Measurements from ENCODE around the gene MT4.
A peak's percentile ranks its signal among the peaks of the same experiment; 100 is the strongest.

MT4 gene

DNA sequence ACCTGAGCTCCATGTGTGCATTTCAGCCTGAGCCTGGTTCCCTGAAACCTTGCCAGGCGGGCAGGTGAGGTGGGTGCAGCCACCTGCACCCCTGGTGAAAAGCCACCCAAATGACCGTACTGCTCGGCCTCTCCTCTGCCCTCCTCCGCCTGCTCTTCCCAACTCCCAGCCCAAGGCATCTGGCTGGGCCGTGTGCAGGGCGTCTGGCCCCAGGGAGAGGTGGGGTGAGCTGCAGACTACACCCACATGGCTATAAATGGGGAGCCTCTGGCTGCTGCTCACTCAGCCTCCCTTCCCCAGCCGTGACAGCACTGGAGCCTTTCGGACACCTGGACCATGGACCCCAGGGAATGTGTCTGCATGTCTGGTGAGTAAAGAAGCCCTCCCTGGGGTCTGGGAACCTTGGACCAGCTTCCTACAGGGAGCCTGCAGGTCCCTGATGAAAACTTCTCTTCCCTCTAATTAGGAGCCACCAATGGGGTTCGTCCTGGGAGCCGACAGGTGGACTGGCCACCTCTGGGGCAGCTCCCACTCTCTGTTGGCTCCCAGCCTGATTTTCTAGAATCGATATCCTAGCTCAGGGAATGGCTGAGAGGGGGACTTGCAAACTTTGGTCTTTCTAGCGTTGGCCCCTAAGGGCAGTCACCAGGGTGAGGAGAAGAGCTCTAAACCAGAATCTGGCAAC lies at the start of gene MT4:
TSS of gene MT4 (plus strand) at position 281 of the 685 bp plus-strand sequence. CDS start at position 337, 56 bp downstream.
- no peak within 1 kb of the TSS for H3K27ac ChIP-seq
- ChIA-PET CTCF (interaction anchor here (0.6 kb wide), 4 partner anchors 12 to 689 kb away, joined by 3 to 4 read pairs (median 4); no protein-coding TSS in a partner anchor), POLR2A (ENCODE audit: low non-redundant PET) (no interaction called here)
- no peak for DNase-seq (ENCODE audit: low spot score)
- TF ChIP-seq, protein P1, sequence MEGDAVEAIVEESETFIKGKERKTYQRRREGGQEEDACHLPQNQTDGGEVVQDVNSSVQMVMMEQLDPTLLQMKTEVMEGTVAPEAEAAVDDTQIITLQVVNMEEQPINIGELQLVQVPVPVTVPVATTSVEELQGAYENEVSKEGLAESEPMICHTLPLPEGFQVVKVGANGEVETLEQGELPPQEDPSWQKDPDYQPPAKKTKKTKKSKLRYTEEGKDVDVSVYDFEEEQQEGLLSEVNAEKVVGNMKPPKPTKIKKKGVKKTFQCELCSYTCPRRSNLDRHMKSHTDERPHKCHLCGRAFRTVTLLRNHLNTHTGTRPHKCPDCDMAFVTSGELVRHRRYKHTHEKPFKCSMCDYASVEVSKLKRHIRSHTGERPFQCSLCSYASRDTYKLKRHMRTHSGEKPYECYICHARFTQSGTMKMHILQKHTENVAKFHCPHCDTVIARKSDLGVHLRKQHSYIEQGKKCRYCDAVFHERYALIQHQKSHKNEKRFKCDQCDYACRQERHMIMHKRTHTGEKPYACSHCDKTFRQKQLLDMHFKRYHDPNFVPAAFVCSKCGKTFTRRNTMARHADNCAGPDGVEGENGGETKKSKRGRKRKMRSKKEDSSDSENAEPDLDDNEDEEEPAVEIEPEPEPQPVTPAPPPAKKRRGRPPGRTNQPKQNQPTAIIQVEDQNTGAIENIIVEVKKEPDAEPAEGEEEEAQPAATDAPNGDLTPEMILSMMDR (conservative IDR thresholded peaks at IDR 0.05; ENCODE audit: low read depth): no peak

DNA sequence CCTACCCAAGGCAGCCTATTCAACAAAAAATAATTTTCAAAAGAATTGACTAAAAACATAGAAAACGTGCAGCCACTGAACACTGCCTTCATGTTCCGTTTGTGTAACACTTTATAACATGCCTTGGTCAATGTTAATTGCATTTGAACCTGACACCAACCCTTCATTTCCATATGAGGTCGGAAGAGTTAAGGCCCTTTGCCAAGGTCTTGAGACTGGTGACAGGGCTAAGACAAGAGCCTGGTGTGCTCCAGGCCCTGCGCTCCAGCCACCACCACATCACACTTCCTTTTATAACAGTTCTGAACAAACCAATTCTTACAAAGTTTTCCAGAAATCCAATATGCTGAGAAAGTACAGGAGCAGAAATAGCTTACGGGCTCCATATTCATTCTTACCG lies 49.2 kb upstream of the MT4 start:
- no peak overlapping the region for H3K27ac ChIP-seq
- CTCF ChIA-PET: no interaction called here
- TF ChIP-seq, protein P1 (conservative IDR thresholded peaks at IDR 0.05; ENCODE audit: low read depth): no peak

DNA sequence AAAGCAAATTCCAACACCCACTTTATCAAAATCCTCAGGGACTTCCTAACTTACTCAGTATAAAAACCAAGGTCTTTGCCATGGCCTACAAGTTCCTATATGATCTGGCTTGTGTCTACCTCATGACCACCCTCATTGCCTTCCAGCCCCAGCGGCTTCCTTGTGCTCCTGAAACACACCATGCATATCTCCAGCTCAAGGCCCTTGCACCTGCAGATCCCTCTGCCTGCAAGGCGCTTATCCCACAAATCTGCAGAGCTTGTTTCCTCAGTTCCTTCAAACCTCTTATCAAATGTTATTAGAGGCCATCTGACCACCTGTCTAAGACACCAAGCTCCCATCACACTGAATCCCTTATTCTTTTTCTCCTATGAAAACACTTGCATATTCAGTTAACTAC lies 47.7 kb upstream of the MT4 start:
- no peak for DNase-seq (ENCODE audit: low spot score)
- CTCF ChIA-PET: no interaction called here
- H3K27ac ChIP-seq: no peak overlapping the region
- POLR2A ChIA-PET (ENCODE audit: low non-redundant PET): no interaction called here
- TF ChIP-seq, protein P1 (conservative IDR thresholded peaks at IDR 0.05; ENCODE audit: low read depth): no peak

More for the DNA sequence above, 49.2 kb upstream of the MT4 start:
- no peak for DNase-seq (ENCODE audit: low spot score)
- POLR2A ChIA-PET (ENCODE audit: low non-redundant PET): no interaction called here

DNA sequence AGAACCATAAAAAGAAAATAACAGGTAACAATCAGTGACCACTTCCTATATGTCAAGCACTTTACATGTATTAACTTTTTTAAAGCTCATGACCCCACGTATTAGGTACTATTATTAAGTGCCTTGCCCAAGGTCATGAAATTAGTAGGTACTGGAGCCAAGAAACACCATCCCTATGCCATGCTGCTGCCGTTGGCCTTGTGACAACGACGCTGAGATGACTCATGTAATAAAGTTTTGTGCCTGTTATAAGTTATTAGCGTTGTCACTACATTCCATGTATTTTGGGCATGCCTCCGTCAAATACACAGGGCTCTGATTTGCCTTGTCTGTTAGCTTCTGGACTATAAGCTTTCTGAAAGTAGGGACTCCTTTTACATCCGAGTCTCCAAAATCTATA lies 46.4 kb upstream of the MT4 start:
- no peak overlapping the region for H3K27ac ChIP-seq
- no peak for DNase-seq (ENCODE audit: low spot score)
- ChIA-PET POLR2A (ENCODE audit: low non-redundant PET) (no interaction called here), CTCF (interaction anchor here (0.6 to 1.2 kb wide), 5 partner anchors 58 to 109 kb away, joined by 3 to 4 read pairs (median 3); no protein-coding TSS in a partner anchor)
- TF ChIP-seq, protein P1 (conservative IDR thresholded peaks at IDR 0.05; ENCODE audit: low read depth): no peak

DNA sequence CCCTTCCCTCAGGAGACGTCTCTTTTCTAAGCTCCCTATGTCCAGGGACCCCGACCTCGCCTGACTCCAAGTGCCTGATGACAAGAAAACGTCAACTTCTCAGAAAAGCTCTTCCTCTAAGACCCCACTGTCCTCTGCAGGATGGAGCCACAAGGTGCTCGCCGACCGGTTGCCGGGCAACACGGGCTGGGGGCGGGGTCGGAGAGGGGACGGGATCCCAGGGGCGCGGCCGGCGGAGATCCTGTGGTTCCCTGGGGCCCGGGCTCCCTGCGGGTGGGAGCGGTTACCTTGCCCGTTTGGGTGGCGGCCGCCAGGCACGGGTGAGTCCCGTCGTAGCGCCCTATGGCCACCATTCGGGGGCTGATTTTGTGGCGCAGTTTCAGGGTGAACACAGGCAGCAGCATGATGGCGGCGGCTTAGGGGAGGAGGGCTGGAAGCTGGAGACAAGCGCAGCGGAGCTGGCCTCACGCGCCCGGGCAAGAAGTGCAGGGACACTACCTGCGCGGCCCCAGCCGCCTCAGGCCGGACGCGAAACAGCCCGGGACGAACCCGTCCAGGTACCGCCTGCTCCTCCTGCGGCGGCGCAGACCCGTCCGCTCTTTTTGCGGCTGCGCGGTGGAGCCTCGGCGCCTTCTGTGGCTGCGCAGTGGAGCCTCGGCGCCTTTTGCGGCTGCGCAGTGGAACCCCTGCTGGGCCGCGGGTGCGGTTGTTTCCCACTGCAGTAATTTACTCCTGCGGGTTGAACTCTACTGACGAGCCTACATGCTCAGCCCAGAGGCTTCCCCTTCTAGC lies 45.2 kb upstream of the MT4 start, which contains the start of gene BBS2:
TSS of gene BBS2 (minus strand) at position 566 of the 792 bp plus-strand sequence. CDS start at position 404, 162 bp downstream.
- ChIA-PET POLR2A (ENCODE audit: low non-redundant PET) (no interaction called here), CTCF (interaction anchor here (0.9 kb wide), 1 partner anchor 12 kb away, joined by 3 read pairs; no protein-coding TSS in a partner anchor)
- peak; percentile 86 for DNase-seq (ENCODE audit: low spot score)
- TF ChIP-seq, protein P1 (conservative IDR thresholded peaks at IDR 0.05; ENCODE audit: low read depth): no peak
- peak within 1 kb of the TSS; percentile 90 for H3K27ac ChIP-seq

DNA sequence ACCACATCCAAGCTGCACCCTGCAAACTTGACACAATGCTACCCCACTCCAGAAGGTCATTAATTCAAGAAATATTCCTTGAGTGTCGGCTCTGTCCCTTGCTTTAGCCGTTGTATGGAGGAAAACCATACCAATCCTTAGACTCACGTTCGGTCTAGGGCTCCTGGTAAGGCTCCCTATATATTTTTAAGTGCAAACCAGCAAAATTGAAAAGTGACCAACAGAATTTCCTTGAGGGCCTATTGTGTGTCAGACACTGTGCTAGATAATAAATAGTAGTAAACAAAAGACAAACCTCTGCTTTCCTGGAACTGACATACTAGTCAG lies 44.7 kb upstream of the MT4 start:
- peak overlapping the region; percentile 90 for H3K27ac ChIP-seq
- ChIA-PET CTCF (no interaction called here), POLR2A (ENCODE audit: low non-redundant PET) (no interaction called here)
- TF ChIP-seq, protein P1 (conservative IDR thresholded peaks at IDR 0.05; ENCODE audit: low read depth): no peak
- DNase-seq (ENCODE audit: low spot score): no peak

Data from RWPE1 (cell line).